A549 (cell line): ENCODE measurements around the gene FHIT. TPM values are rescaled to one million over a fixed set of nuclear protein-coding genes. Genes with fewer than 3 reads are reported as not detected.

Experiments
- ATAC-seq, 2 experiments: fragments of 200-7000 bp in 1 of 2; fragments of >200 bp in 1 of 2; cut with Nextera tagmentation in 1 of 2; cut with Tn5 transposase in 1 of 2; 3 replicates each; pipeline versions ENCODE4 v1.8.0 to v1.9.1; 2018 to 2020; ENCODE audit warnings: mild to moderate bottlenecking in 1 of 2, moderate library complexity in 1 of 2
- CTCF ChIA-PET: fragments of 300-600 bp; sonication (Branson Sonifier 250); formaldehyde crosslinking; extraction: SDS; loops from one replicate; lab custom pipeline; 2021; ENCODE audit warnings: antibody characterized with exemption, inconsistent platforms; lab: Yijun Ruan, JAX
- POLR2A ChIA-PET: fragments of 350-600 bp; formaldehyde crosslinking; extraction: SDS; loops from one replicate; lab custom pipeline; 2021; ENCODE audit warnings: antibody characterized with exemption, inconsistent platforms; lab: Yijun Ruan, JAX
- DNase-seq, 2 experiments: peaks; one replicate each; pipeline versions ENCODE4 v3.0.0 to v3.0.0-alpha.2; 2011 to 2016; ENCODE audit warnings: low read depth in 1 of 2, low spot score in 1 of 2
- FAIRE-seq: peaks from 2 replicates; lab custom pipeline; 2011; peaks lifted over from hg19 to GRCh38; lab: Jason Lieb, UNC
- H3K27ac ChIP-seq, 2 experiments: fragments of >200 bp; sonication (Bioruptor Twin); formaldehyde crosslinking; 3 replicates each; pipeline ENCODE4 v1.5.1; 2016 to 2017
- H3K4me1 ChIP-seq: fragments of >200 bp; sonication (Bioruptor Twin); formaldehyde crosslinking; 3 replicates; pipeline ENCODE4 v1.6.1; 2016
- H3K4me2 ChIP-seq: fragments of >200 bp; sonication (Bioruptor Twin); formaldehyde crosslinking; 3 replicates; pipeline ENCODE4 v1.6.1; 2016
- H3K4me3 ChIP-seq: fragments of >200 bp; sonication (Bioruptor Twin); formaldehyde crosslinking; 3 replicates; pipeline ENCODE4 v1.5.1; 2016
- H3K9me3 ChIP-seq: fragments of >200 bp; sonication (Bioruptor Twin); formaldehyde crosslinking; 3 replicates; pipeline ENCODE4 v1.6.1; 2016
- BCL3 ChIP-seq: fragments of >200 bp; sonication (Bioruptor Twin); formaldehyde crosslinking; IDR thresholded peaks from 3 replicates; pipeline ENCODE4 v1.6.1; 2016
- CBX8 ChIP-seq: fragments of 200-600 bp; sonication (generic); IDR thresholded peaks from 2 replicates; pipeline ENCODE4 v1.6.1; 2016
- CHD4 ChIP-seq: fragments of 200-600 bp; sonication (generic); IDR thresholded peaks from 2 replicates; pipeline ENCODE4 v1.6.1; 2016; ENCODE audit warnings: antibody characterized with exemption, mild to moderate bottlenecking, borderline replicate concordance
- CTCF ChIP-seq: fragments of >200 bp; sonication (Bioruptor Twin); formaldehyde crosslinking; IDR thresholded peaks from 3 replicates; pipeline ENCODE4 v1.5.1; 2016
- EHMT2 ChIP-seq: fragments of 200-600 bp; sonication (generic); IDR thresholded peaks from 2 replicates; pipeline ENCODE4 v1.6.1; 2016; ENCODE audit warnings: antibody characterized with exemption, low read depth, mild to moderate bottlenecking, moderate library complexity
- ELK1 ChIP-seq: fragments of 150-350 bp; IDR thresholded peaks from 2 replicates; pipeline ENCODE4 v1.6.1; 2014; ENCODE audit warnings: low read depth, mild to moderate bottlenecking, low read length
- EP300 ChIP-seq, 2 experiments: fragments of >200 bp; sonication (Bioruptor Twin); formaldehyde crosslinking; IDR thresholded peaks; 2 replicates in 1 of 2; 3 replicates in 1 of 2; pipeline ENCODE4 v1.6.1; 2016 to 2017
- ESRRA ChIP-seq: fragments of 150-350 bp; IDR thresholded peaks from 2 replicates; pipeline ENCODE4 v1.6.1; 2014; ENCODE audit warnings: mild to moderate bottlenecking, low read length, borderline replicate concordance
- HOXA7 ChIP-seq: fragments of 250-450 bp; sonication (Bioruptor Pico); IDR thresholded peaks from 2 replicates; pipeline ENCODE4 v1.5.0; 2020; ENCODE audit warnings: mild to moderate bottlenecking, moderate library complexity
- HOXB13 ChIP-seq: fragments of 250-450 bp; sonication (Bioruptor Pico); IDR thresholded peaks from 2 replicates; pipeline ENCODE4 v1.5.0; 2020; ENCODE audit warnings: low read depth, mild to moderate bottlenecking, moderate library complexity
- HOXB5 ChIP-seq: fragments of 250-450 bp; sonication (Bioruptor Pico); IDR thresholded peaks from 2 replicates; pipeline ENCODE4 v1.5.0; 2020; ENCODE audit warnings: mild to moderate bottlenecking, moderate library complexity
- JUN ChIP-seq, 2 experiments: fragments of >200 bp; sonication (Bioruptor Twin); formaldehyde crosslinking; IDR thresholded peaks; 2 replicates in 1 of 2; 3 replicates in 1 of 2; pipeline ENCODE4 v1.6.1; 2016 to 2017
- JUNB ChIP-seq: fragments of >200 bp; sonication (Bioruptor Twin); formaldehyde crosslinking; IDR thresholded peaks from 2 replicates; pipeline ENCODE4 v1.6.1; 2016
- KDM1A ChIP-seq: fragments of 200-600 bp; sonication (generic); IDR thresholded peaks from 2 replicates; pipeline ENCODE4 v1.6.1; 2016; ENCODE audit warnings: low read depth, mild to moderate bottlenecking
- MAFK ChIP-seq: fragments of 450-650 bp; IDR thresholded peaks from 2 replicates; pipeline ENCODE4 v1.6.1; 2014; ENCODE audit not compliant: partially characterized antibody
- MAX ChIP-seq: IDR thresholded peaks from 2 replicates; pipeline ENCODE4 v1.6.1; 2012
- NFE2L2 ChIP-seq: fragments of 150-350 bp; conservative IDR thresholded peaks from 2 replicates; pipeline ENCODE4 v1.6.1; 2014; ENCODE audit warnings: low read length
- NPAS2 ChIP-seq: fragments of 250-450 bp; sonication (Bioruptor Pico); IDR thresholded peaks from 2 replicates; pipeline ENCODE4 v1.8.0; 2022; ENCODE audit warnings: mild to moderate bottlenecking, moderate library complexity, borderline replicate concordance
- PHF8 ChIP-seq: fragments of 200-600 bp; sonication (generic); IDR thresholded peaks from 2 replicates; pipeline ENCODE4 v1.6.1; 2016; ENCODE audit warnings: low read depth, mild to moderate bottlenecking, antibody characterized with exemption, moderate library complexity, borderline replicate concordance
- POLR2A ChIP-seq: IDR thresholded peaks from 2 replicates; pipeline ENCODE4 v1.6.1; 2012; ENCODE audit warnings: mild to moderate bottlenecking, low read length
- RAD21 ChIP-seq, 2 experiments: fragments of >200 bp in 1 of 2; sonication (Bioruptor Twin) in 1 of 2; formaldehyde crosslinking in 1 of 2; IDR thresholded peaks in 1 of 2; conservative IDR thresholded peaks in 1 of 2; 2 replicates in 1 of 2; 3 replicates in 1 of 2; pipeline ENCODE4 v1.6.1; 2012 to 2018; ENCODE audit warnings: inconsistent platforms in 1 of 2
- RNF2 ChIP-seq: fragments of 200-600 bp; sonication (generic); IDR thresholded peaks from 2 replicates; pipeline ENCODE4 v1.6.1; 2016; ENCODE audit warnings: low read depth, mild to moderate bottlenecking, antibody characterized with exemption, moderate library complexity, borderline replicate concordance
- SMC3 ChIP-seq: fragments of >200 bp; sonication (Bioruptor Twin); formaldehyde crosslinking; IDR thresholded peaks from 3 replicates; pipeline ENCODE4 v1.6.1; 2018; ENCODE audit warnings: inconsistent platforms
- TFCP2L1 ChIP-seq: fragments of 250-450 bp; sonication (Bioruptor Pico); IDR thresholded peaks from 2 replicates; pipeline ENCODE4 v1.5.0; 2021; ENCODE audit warnings: mild to moderate bottlenecking
- ZC3H11A ChIP-seq: fragments of 450-650 bp; IDR thresholded peaks from 2 replicates; pipeline ENCODE4 v1.6.1; 2014; ENCODE audit warnings: antibody characterized with exemption, mild to moderate bottlenecking
- ZNF302 ChIP-seq: fragments of 250-450 bp; sonication (Bioruptor Pico); IDR thresholded peaks from 2 replicates; pipeline ENCODE4 v1.9.0; 2021; ENCODE audit warnings: inconsistent platforms, mild to moderate bottlenecking, moderate library complexity
- ZSCAN20 ChIP-seq: fragments of 250-450 bp; sonication (Bioruptor Pico); IDR thresholded peaks from 2 replicates; pipeline ENCODE4 v1.8.0; 2022; ENCODE audit warnings: mild to moderate bottlenecking, moderate library complexity
- WGBS: methylation state at CpG from one replicate; pipeline ENCODE4 v1.1.6; 2017; ENCODE audit errors: missing lambda C conversion rate; 5-methylcytosine and 5-hydroxymethylcytosine counted together
- polyA plus RNA-seq, 4 experiments: library from polyadenylated mRNA; depleted of rRNA in 3 of 4; stranded (reverse); fragments of >200 nt; fragmentation: RNase III in 1 of 4; extraction: RNeasy Plus Mini Kit Qiagen cat#74134 plus additional on column Dnase treatment in 1 of 4; gene quantifications; 2 replicates in 3 of 4; 3 replicates in 1 of 4; pipeline ENCODE4 v1.2.3, GENCODE V29; 2011 to 2017

FHIT gene
- polyA plus RNA-seq, 2 of the 4 experiments (the other 2 are of a cell fraction): 0.76 to 0.92 TPM

- ATAC-seq: no peak
Observed at GRCh38 chr3:60144071-60144470, 1107.2 kb downstream of the FHIT start.

GRCh38 chr3:60142009-60142408, 1109.2 kb downstream of the FHIT start:
- CTCF ChIA-PET: interaction anchor here (0.6 kb wide), 1 partner anchor 788 kb away, joined by 3 read pairs; no protein-coding TSS in a partner anchor
- H3K4me3 ChIP-seq: no peak overlapping the region
- ATAC-seq (no peak), DNase-seq (no peak), FAIRE-seq (no peak)
- no peaks in the 10 kb centered on the region for H3K4me1 ChIP-seq
- no peak for TF ChIP-seq BCL3
- no peak for TF ChIP-seq EP300 (IDR thresholded peaks at IDR 0.05)
- POLR2A ChIA-PET: no interaction called here
- no peaks in the 10 kb centered on the region for H3K9me3 ChIP-seq
- WGBS: 18% methylated on average over 2 of the region's 2 CpGs
- H3K27ac ChIP-seq: no peak overlapping the region
- no peak overlapping the region for H3K4me2 ChIP-seq

More at GRCh38 chr3:60144071-60144470, 1107.2 kb downstream of the FHIT start:
- Histone ChIP-seq H3K27ac (no peak overlapping the region), H3K4me3 (no peak overlapping the region), H3K4me1 (no peaks in the 10 kb centered on the region), H3K9me3 (no peaks in the 10 kb centered on the region), H3K4me2 (no peak overlapping the region)
- ChIA-PET POLR2A (no interaction called here), CTCF (no interaction called here)
- 40% methylated on average over 1 of the region's 1 CpG for WGBS
- DNase-seq (no peak), FAIRE-seq (no peak)
- TF ChIP-seq SMC3: no peak
- no peak for TF ChIP-seq ZSCAN20 (CRISPR knock-in tag)
- TF ChIP-seq RAD21 (conservative IDR thresholded peaks at IDR 0.05 in 1 of 2, IDR thresholded peaks at IDR 0.05 in 1 of 2): no peak
- TF ChIP-seq ZNF302 (CRISPR knock-in tag): no peak

- DNase-seq (no peak), ATAC-seq (no peak), FAIRE-seq (no peak)
- ChIA-PET CTCF (no interaction called here), POLR2A (no interaction called here)
- H3K27ac ChIP-seq: no peak overlapping the region
- no peak overlapping the region for H3K4me2 ChIP-seq
- no peaks in the 10 kb centered on the region for H3K9me3 ChIP-seq
- 19% methylated on average over 1 of the region's 1 CpG for WGBS
- no peak for TF ChIP-seq KDM1A
- no peak for TF ChIP-seq HOXA7 (CRISPR knock-in tag)
- TF ChIP-seq PHF8: no peak
- no peak for TF ChIP-seq ESRRA
- no peak for TF ChIP-seq CHD4
- no peak overlapping the region for H3K4me3 ChIP-seq
- no peaks in the 10 kb centered on the region for H3K4me1 ChIP-seq
Observed at GRCh38 chr3:60140160-60140559, 1111.1 kb downstream of the FHIT start.

GRCh38 chr3:60136601-60137000, 1114.7 kb downstream of the FHIT start:
- 31% methylated on average over 3 of the region's 4 CpGs for WGBS
- CTCF ChIA-PET: no interaction called here
- TF ChIP-seq EHMT2 (no peak), JUN (IDR thresholded peaks at IDR 0.05) (no peak), NPAS2 (CRISPR knock-in tag) (no peak), MAX (no peak), POLR2A (no peak), ELK1 (no peak), ZC3H11A (no peak), TFCP2L1 (CRISPR knock-in tag) (no peak), HOXB5 (CRISPR knock-in tag) (no peak), NFE2L2 (no peak), JUNB (no peak), RNF2 (no peak), MAFK (no peak), CBX8 (no peak), HOXB13 (CRISPR knock-in tag) (no peak), CTCF (no peak)
- TF ChIP-seq, all 56 proteins: peak for 0
- FAIRE-seq (no peak), ATAC-seq (no peak), DNase-seq (no peak)
- H3K4me2 ChIP-seq: no peak overlapping the region
- H3K9me3 ChIP-seq: no peaks in the 10 kb centered on the region
- H3K27ac ChIP-seq: no peak overlapping the region
- H3K4me3 ChIP-seq: no peak overlapping the region
- POLR2A ChIA-PET: no interaction called here
- no peaks in the 10 kb centered on the region for H3K4me1 ChIP-seq
